Measurements from ENCODE around the gene SPDYE1. TPM values are rescaled to one million over a fixed set of nuclear protein-coding genes. Genes with fewer than 3 reads are reported as not detected.
"Not testable (repeated sequence)": the region's sequence is repeated elsewhere in the genome, so short reads cannot be mapped to it uniquely, and the experiment has no call there.

SPDYE1 gene
- total RNA-seq, 2 experiments from 2014 or later: 0.11 TPM; not detected in 1

DNA sequence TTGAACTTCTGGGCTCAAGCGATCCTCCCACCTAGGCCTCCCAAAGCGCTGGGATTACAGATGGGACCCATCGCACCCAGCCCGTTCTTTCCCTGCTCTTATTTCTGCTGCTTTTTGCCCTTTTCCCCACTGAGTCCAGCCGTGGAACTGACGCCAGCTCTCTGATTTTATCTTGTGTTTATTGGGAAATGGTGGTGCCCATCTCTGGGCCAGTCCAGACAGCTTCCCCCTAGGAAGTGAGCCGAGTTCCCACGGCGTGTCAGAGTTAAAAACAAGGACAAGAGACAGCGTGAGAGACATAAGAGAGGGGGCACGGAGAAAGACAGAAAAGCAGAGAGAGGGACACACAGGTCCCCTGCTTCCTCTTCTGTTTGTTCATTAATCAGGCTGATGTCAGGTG is 19.6 kb upstream of the SPDYE1 start:
- POLR2A ChIA-PET; H3K9me3 Mint-ChIP-seq; ATAC-seq (ENCODE audit: low read depth); H3K36me3 Mint-ChIP-seq; H3K4me1 Mint-ChIP-seq; H3K27ac Mint-ChIP-seq; H3K27me3 Mint-ChIP-seq; H3K4me3 Mint-ChIP-seq; DNase-seq: not testable (repeated sequence)

DNA sequence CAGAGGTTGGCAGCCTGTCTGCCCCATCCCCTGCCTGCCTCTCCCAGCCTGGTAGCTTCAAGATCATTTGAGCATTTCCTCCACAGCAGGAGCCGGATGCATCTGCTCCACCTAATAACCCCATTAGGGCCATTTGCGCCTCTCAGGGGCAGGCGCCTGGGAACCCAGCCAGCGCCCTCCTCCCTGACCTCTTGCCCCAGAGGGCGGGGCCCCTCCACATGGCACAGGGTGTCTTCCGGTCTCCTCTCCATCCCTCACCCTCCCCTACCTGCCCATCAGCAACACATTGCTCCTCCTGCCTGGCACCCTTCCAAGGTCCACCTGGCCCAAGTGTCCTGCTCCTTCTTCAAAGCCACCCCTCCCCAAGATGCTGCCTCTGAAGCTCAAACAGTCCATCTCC is 14.8 kb upstream of the SPDYE1 start:
- H3K27ac Mint-ChIP-seq; H3K36me3 Mint-ChIP-seq; H3K4me1 Mint-ChIP-seq; ATAC-seq (ENCODE audit: low read depth); H3K9me3 Mint-ChIP-seq; POLR2A ChIA-PET; H3K27me3 Mint-ChIP-seq; DNase-seq; H3K4me3 Mint-ChIP-seq: not testable (repeated sequence)

DNA sequence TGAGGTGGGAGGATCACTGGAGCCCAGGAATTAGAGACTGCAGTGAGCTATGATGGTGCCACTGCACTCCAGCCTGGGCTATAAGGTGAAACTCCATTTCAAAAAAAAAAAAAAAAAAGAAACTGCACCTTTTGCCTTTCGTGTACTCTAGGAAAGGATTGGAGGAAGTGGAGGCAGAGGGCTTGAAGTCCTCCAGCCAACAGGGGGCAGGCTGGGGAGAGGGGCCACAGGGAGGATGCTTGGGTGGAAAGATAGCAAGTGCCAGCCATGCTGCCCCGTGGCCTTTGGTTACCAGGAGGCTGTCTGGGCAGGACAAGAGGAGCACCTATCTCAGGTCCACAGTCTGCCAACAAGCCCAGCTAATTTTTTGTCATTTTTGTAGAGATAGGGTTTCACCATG is 14.0 kb upstream of the SPDYE1 start:
- POLR2A ChIA-PET: interaction anchor here (0.7 kb wide), 1 partner anchor 122 kb away, joined by 4 read pairs; no protein-coding TSS in a partner anchor
- not testable (repeated sequence) for ATAC-seq (ENCODE audit: low read depth)

DNA sequence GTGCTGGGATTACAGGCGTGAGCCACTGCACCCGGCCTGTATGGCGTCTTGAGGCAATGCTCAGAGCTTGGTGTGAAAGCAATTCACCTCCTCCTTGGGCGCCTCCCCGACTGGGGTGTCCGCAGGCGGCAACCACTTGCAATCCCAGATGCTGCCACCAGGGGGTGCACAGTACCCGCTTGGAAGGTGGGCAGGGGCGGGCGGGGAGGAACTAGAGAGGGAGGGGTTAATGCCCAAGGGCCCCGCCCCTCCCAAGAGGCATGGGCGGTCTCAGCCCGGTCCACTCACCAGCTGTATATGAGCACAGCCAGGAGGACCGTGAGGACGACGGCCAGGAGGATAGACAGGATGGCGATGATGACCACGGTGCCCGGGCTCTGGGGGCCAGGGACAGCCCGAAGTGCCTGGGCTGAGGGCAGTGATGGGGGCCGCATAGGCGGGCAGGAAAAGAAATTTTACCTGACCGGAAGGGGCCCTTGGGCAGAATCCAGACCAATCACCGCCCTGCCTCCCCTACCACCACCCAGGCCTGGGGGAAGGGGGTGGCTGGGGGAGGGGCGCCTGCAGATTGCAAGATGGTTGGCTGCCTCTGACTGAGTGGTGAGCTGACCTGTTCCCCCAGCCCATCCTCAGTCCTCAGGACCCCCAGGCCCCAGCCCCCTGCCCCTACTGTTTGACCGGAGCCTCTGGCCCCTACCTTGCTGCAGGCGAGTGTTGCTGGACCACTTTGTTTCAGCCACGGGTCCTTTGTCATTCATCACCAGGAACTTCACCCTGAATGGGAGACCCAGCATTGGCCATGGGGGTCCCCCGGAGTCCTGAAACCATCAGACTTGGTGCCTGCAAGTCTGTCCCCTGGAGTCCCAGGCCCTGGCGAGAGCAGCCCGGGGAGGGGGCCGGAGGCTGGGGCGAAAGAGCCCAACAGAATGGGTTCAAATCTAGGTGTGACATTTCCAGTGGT is 11.5 kb upstream of the SPDYE1 start:
- H3K27me3 Mint-ChIP-seq, H3K9me3 Mint-ChIP-seq, POLR2A ChIA-PET, H3K4me1 Mint-ChIP-seq, H3K36me3 Mint-ChIP-seq: not testable (repeated sequence)
- Mint-ChIP-seq H3K27ac (peak overlapping the region; percentile 54), H3K4me3 (peak overlapping the region; percentile 50)
- DNase-seq (peak; percentile 93), ATAC-seq (ENCODE audit: low read depth) (peak; percentile 84)

More for the DNA sequence above, 14.0 kb upstream of the SPDYE1 start:
- not testable (repeated sequence) for DNase-seq, H3K27ac Mint-ChIP-seq, H3K27me3 Mint-ChIP-seq, H3K9me3 Mint-ChIP-seq, H3K36me3 Mint-ChIP-seq, H3K4me1 Mint-ChIP-seq, H3K4me3 Mint-ChIP-seq

DNA sequence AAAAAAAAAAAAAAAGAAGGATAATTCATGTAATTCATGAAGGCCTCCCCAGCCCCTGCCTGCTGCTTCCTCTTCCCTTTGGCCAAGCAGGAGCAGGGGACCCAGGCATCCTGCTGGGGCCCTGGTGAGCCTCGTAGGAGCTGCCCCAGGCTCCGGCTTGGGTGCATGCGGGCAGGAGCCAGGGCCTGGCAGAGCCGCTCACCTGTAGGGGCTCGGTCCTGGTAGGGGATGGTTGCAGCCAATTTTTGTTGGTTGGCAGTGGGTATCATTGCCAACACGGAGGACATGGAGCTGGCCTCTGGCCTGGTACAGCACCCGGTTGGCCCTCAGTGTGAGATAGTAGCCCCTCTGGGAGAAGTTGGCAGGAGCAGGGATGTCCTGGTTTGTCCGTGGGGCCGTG is 10.2 kb upstream of the SPDYE1 start:
- POLR2A ChIA-PET; ATAC-seq (ENCODE audit: low read depth); H3K27ac Mint-ChIP-seq; DNase-seq; H3K27me3 Mint-ChIP-seq; H3K36me3 Mint-ChIP-seq; H3K9me3 Mint-ChIP-seq; H3K4me3 Mint-ChIP-seq; H3K4me1 Mint-ChIP-seq: not testable (repeated sequence)

DNA sequence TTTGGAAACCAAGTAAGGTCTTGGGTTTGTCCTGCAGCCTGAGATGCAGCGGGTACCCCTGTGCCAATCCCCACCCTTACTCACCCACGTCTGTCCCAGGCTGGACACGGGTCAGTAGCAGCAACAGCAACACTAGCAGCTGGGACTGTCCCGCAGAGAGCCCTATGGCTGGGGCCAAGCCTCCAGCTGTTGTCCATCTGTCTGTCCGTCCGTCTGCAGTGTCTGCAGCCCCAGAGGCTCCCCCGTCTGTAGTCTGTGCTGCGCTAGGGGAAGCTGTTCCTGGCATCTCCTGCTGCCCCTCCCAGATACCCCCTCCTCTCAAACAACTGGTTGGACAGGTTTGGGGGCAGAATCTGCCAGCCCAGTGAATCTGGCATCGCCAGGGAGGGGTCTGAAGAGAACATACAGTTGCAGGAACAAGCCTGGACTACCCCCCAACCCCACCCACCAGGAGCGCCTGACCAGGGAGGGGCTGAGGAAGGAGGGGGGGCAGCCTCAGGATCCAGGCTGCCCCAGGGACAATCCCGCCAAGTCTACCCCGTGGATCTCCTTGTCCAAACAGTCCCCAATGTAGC is 7.6 kb upstream of the SPDYE1 start:
- H3K4me3 Mint-ChIP-seq; DNase-seq; H3K27ac Mint-ChIP-seq; H3K27me3 Mint-ChIP-seq; POLR2A ChIA-PET; H3K36me3 Mint-ChIP-seq; ATAC-seq (ENCODE audit: low read depth); H3K9me3 Mint-ChIP-seq; H3K4me1 Mint-ChIP-seq: not testable (repeated sequence)

DNA sequence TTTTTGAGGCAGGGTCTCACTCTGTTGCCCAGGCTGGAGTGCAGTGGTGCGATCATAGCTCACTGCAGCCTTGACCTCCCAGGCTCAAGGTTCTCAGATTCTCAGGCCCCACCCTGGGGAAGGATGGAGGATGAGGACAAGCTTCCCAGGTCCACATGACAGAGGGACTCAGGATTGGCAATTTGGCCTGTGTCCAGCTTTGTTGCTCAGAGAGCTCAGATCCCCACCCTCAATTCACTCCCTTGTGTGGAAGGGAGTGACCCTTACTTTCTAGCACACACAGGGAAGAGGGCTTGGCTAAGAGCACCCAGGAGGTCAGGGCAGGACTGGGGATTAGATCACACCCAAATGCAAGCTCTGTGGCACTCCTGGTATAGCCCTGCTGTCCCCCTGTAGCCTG is 6.9 kb upstream of the SPDYE1 start:
- POLR2A ChIA-PET; DNase-seq; ATAC-seq (ENCODE audit: low read depth); H3K4me1 Mint-ChIP-seq; H3K4me3 Mint-ChIP-seq; H3K36me3 Mint-ChIP-seq; H3K27ac Mint-ChIP-seq; H3K9me3 Mint-ChIP-seq; H3K27me3 Mint-ChIP-seq: not testable (repeated sequence)

DNA sequence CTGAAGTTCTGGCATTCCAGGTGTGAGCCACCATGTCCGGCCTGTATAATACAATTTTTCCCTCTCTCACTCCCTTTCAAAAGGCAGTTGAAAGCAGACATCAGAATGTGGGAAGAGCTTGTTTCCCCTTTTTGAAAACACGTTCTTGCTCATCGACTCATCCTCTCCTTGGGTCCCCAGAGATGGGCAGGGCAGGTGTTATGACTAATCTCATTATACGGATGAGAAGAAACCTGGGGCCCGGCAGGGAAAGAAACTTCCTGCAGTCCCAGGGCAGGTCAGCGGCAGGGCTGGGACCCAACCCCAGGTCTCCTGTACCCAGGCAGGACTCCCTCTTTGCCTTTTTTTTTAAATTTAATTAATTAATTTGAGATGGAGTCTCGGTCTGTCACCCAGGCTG is 4.8 kb upstream of the SPDYE1 start:
- POLR2A ChIA-PET, DNase-seq, H3K4me1 Mint-ChIP-seq: not testable (repeated sequence)

DNA sequence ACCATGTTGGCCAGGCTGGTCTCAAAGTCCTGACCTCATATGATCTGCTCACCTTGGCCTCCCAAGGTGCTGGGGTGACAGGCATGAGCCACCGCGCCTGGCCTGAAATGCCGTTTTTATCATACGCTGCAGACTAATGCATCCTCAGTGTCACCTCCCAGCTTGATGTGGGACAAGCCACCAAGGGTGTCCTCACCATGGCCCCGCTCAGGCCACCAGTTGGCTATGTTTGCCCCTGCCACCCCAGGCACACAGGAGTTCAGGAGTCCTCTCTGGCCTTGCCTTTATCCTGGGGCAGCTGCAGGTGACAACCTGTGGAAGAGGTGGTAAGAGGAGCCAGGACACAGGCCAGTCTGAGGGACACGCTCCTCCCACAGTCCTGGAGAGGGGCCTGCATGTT is 3.0 kb upstream of the SPDYE1 start:
- not testable (repeated sequence) for H3K27ac Mint-ChIP-seq, H3K27me3 Mint-ChIP-seq

More for the DNA sequence above, 4.8 kb upstream of the SPDYE1 start:
- H3K4me3 Mint-ChIP-seq; H3K36me3 Mint-ChIP-seq; H3K9me3 Mint-ChIP-seq; ATAC-seq (ENCODE audit: low read depth); H3K27me3 Mint-ChIP-seq; H3K27ac Mint-ChIP-seq: not testable (repeated sequence)

DNA sequence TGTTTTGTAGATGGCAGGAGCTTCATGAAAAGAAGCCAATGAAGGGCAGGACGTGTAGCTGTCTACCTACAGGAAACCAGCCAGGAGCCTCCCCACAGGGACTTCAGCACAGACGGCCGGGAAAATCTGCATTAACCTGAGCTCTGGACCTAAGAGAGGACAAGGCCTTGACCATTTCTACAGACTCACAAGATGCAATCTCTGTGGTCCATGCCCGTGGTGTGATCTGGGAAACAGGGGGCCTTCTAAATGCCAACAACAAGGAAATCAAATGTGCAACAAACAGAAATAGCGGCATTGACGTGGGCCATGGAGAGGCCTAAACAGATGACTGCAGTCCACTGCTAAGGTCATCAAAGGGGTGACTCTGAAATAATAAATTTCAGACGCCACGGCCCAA is 14.4 kb downstream of the SPDYE1 start:
- H3K27me3 Mint-ChIP-seq; H3K9me3 Mint-ChIP-seq; ATAC-seq (ENCODE audit: low read depth); H3K4me3 Mint-ChIP-seq; POLR2A ChIA-PET; H3K27ac Mint-ChIP-seq; H3K36me3 Mint-ChIP-seq; DNase-seq; H3K4me1 Mint-ChIP-seq: not testable (repeated sequence)

More for the DNA sequence above, 3.0 kb upstream of the SPDYE1 start:
- H3K4me3 Mint-ChIP-seq; POLR2A ChIA-PET; DNase-seq; H3K9me3 Mint-ChIP-seq; ATAC-seq (ENCODE audit: low read depth); H3K4me1 Mint-ChIP-seq; H3K36me3 Mint-ChIP-seq: not testable (repeated sequence)

DNA sequence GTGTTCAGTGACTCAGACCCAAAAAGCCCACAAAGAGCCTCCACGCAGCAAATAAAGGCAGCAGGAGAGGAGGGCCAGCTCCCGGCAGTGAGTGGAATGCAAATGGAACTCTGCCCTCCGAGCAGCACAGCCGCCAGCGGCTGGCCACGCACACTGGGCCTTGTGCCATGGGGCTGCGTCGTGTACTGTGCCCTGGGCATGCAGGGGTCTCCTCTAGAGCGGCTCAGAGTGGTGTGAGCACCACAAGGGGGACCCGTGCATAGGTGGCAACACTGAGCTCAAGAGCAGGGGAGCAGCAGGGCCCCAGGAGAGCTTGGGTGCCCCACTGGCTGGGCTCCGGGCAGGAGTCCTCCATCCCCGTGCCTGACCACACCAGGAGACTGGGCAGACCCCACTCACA is 17.4 kb downstream of the SPDYE1 start:
- DNase-seq; H3K9me3 Mint-ChIP-seq; H3K36me3 Mint-ChIP-seq; H3K27me3 Mint-ChIP-seq; ATAC-seq (ENCODE audit: low read depth); H3K4me1 Mint-ChIP-seq; H3K27ac Mint-ChIP-seq; POLR2A ChIA-PET; H3K4me3 Mint-ChIP-seq: not testable (repeated sequence)

DNA sequence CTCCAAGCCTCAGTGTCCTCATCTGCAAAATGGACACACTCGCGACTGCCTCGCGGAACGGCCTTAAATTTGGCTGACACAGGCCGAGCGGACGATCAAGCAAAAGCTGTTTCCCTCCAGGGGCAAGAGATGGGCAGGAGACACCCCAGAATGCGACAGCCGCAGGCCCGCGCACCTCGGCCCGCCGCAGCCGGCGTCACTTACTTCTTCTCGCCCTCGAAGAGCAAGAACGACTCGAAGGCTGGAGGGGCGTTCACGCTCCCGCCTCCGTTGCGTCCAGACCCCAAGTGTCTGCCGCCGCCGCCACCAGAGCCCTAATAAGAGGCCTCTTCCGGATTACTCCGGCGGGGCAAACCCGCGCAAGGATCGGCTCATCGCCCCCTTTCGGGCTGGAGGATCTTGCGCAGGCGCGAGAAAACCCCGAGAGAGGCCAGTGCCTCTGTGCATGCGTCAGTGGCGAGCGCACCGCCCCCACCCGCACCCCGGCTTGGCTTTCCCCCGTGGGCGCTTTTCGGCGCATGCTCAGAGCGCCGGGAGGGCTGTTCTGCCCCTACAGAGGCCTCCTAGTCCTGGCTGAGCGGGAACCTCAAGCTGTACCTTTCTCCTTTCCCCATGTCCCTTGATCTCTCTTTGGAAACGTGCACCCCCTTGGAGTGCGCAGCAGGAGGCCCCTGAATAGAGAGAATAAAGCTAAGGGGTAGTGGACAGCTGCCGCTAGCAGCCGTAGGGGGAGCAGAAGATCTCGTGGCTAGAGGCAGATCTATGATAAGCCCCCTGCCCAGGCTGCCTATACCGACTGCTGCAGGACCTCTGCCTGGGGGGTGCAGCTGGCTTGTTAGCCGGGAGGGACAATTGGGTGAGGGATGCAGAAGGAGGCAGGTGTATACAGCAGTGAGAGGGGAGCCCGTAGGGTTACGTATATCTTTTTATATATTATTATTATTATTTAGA is 21.4 kb downstream of the SPDYE1 start:
- not testable (repeated sequence) for H3K4me1 Mint-ChIP-seq, H3K9me3 Mint-ChIP-seq, H3K27me3 Mint-ChIP-seq, H3K36me3 Mint-ChIP-seq
- DNase-seq: peak; percentile 98
- H3K4me3 Mint-ChIP-seq: peak overlapping the region; percentile 88
- POLR2A ChIA-PET: interaction anchor here (0.7 to 1.4 kb wide), 2 partner anchors 25 to 115 kb away, joined by 3 to 7 read pairs; partner anchors contain the start of gene DBNL
- ATAC-seq (ENCODE audit: low read depth): peak; percentile 97
- H3K27ac Mint-ChIP-seq: peak overlapping the region; percentile 83

DNA sequence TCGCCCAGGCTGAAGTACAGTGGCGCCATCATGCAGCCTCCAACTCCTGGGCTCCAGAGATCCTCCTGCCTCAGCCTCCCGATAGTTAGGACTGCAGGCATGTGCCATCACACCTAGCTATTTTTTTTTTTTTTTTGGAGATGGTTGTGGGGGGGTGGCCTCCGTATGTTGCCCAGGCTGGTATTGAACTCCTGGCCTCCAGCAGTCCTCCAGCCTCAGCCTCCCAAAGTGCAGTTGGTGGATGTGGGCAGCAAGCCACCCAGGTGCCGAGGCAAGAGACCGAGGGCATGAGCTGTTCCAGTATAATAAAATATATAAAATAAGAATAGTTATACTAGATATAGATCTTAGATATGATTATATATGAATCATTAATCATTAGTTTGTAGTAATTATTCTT is 22.1 kb downstream of the SPDYE1 start:
- DNase-seq; H3K4me1 Mint-ChIP-seq; H3K27ac Mint-ChIP-seq; H3K9me3 Mint-ChIP-seq; ATAC-seq (ENCODE audit: low read depth); H3K4me3 Mint-ChIP-seq; H3K27me3 Mint-ChIP-seq; H3K36me3 Mint-ChIP-seq: not testable (repeated sequence)
- POLR2A ChIA-PET: interaction anchor here (0.7 to 1.4 kb wide), 4 partner anchors 25 to 181 kb away, joined by 3 to 7 read pairs (median 3); partner anchors contain the start of genes DBNL and YKT6

Measured in activated naive CD8-positive, alpha-beta T cell treated with anti-CD3 and anti-CD28 coated beads, Interleukin-2, amount 10 ng/mL, durations not matched to agents 7 days and 5 days (primary cell).